Adipocyte (in vitro differentiated cells): ENCODE results near the gene CLEC1B.

Source experiments
- DNase-seq: peaks from one replicate; pipeline ENCODE4 v3.0.0-alpha.2; 2015; ENCODE audit warnings: low read depth
- H3K27me3 ChIP-seq: replicated peaks from 2 replicates; pipeline ENCODE4 v1.7.0; 2013; ENCODE audit warnings: mild to moderate bottlenecking, low read length, moderate library complexity; ENCODE audit not compliant: control insufficient read depth, insufficient read depth
- H3K36me3 ChIP-seq: 2 replicates; pipeline ENCODE4 v1.7.0; 2013; ENCODE audit warnings: low read length, mild to moderate bottlenecking, moderate library complexity; ENCODE audit not compliant: control insufficient read depth, insufficient read depth, severe bottlenecking
- H3K4me1 ChIP-seq: 2 replicates; pipeline ENCODE4 v1.7.0; 2013; ENCODE audit warnings: mild to moderate bottlenecking, low read length, moderate library complexity; ENCODE audit not compliant: control insufficient read depth, insufficient read depth
- H3K4me3 ChIP-seq: 2 replicates; pipeline ENCODE4 v1.7.0; 2013; ENCODE audit warnings: mild to moderate bottlenecking, low read length, moderate library complexity
- H3K9ac ChIP-seq: 2 replicates; pipeline ENCODE4 v1.7.0; 2013; ENCODE audit warnings: mild to moderate bottlenecking, low read length, moderate library complexity
- H3K9me3 ChIP-seq: 2 replicates; pipeline ENCODE4 v1.7.0; 2013; ENCODE audit warnings: mild to moderate bottlenecking, low read length, moderate library complexity; ENCODE audit not compliant: control insufficient read depth

Gene CLEC1B

DNA sequence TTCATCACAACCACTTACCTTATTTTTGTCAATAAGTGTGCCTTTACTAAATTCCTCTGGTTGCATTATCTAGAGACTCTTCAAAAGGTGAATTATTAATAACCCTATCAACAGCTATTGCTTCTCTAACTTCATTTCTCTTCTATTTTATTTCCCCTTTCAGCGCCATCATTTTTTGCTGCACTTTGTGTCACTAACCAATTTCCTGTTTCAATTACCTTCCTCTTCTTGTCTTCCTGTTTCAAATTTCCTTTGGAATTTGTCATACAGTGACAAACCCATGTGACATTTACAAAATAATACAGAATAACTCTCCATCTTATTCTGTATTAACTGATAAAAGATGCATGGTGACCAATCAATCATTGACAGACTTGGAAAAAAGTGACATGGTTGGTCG lies 54.5 kb downstream of the CLEC1B start:
- no peaks in the 10 kb centered on the region for H3K9me3 ChIP-seq
- no peaks in the 10 kb centered on the region for H3K36me3 ChIP-seq
- peaks cover 24% of the 10 kb centered on the region for H3K27me3 ChIP-seq
- DNase-seq: no peak
- no peak overlapping the region for H3K4me3 ChIP-seq
- no peak overlapping the region for H3K9ac ChIP-seq
- no peaks in the 10 kb centered on the region for H3K4me1 ChIP-seq

DNA sequence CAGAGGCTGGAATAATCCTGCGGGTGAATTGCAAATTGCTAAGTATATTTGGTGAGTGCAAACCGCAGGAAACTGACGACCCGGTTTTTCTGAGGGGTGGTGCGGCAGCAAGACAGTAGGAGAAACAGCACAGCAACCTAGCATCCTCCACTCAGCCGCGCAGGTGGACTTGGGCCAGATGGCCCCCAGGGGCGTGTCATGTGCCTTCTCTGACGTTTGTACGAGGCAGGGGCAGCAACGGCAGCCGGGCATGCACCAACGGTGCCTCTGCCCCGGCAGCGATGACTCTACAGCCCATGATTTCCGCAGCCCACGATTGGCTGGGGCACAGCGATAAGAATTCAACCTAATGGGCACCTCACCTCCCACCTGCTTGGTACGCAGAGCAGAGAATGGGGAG lies 55.7 kb downstream of the CLEC1B start:
- Histone ChIP-seq H3K9me3 (no peaks in the 10 kb centered on the region), H3K4me3 (no peak overlapping the region)
- no peak for DNase-seq

More for the DNA sequence above, 55.7 kb downstream of the CLEC1B start:
- Histone ChIP-seq H3K4me1 (no peaks in the 10 kb centered on the region), H3K27me3 (peaks cover 24% of the 10 kb centered on the region), H3K9ac (no peak overlapping the region), H3K36me3 (no peaks in the 10 kb centered on the region)
